Rectal smooth muscle tissue (tissue), 1 donor: Measurements from ENCODE around the gene C1QB.
"Not testable (repeated sequence)": the region's sequence is repeated elsewhere in the genome, so short reads cannot be mapped to it uniquely, and the experiment has no call there.

Source experiments
- H3K27ac ChIP-seq: one replicate; pipeline ENCODE4 v1.7.0; 2013; ENCODE audit warnings: low read depth, low read length, inconsistent platforms
- H3K27me3 ChIP-seq: one replicate; pipeline ENCODE4 v1.7.0; 2013; ENCODE audit warnings: low read length; ENCODE audit not compliant: control insufficient read depth, insufficient read depth
- H3K36me3 ChIP-seq: one replicate; pipeline ENCODE4 v1.7.0; 2013; ENCODE audit warnings: low read length; ENCODE audit not compliant: control insufficient read depth, insufficient read depth
- H3K4me1 ChIP-seq: one replicate; pipeline ENCODE4 v1.7.0; 2013; ENCODE audit warnings: low read length; ENCODE audit not compliant: control insufficient read depth, insufficient read depth
- H3K4me3 ChIP-seq: one replicate; pipeline ENCODE4 v1.7.0; 2013; ENCODE audit warnings: low read length
- H3K9ac ChIP-seq: one replicate; pipeline ENCODE4 v1.7.0; 2013; ENCODE audit warnings: low read length

The C1QB gene

GRCh38 chr1:22658385-22659163, 5.5 kb downstream of the C1QB start:
- Histone ChIP-seq H3K4me3 (no peak overlapping the region), H3K36me3 (no peaks in the 10 kb centered on the region), H3K27ac (no peak overlapping the region), H3K9ac (no peak overlapping the region), H3K27me3 (peaks cover 2% of the 10 kb centered on the region), H3K4me1 (no peaks in the 10 kb centered on the region)

- peaks cover 2% of the 10 kb centered on the region for H3K27me3 ChIP-seq
- H3K36me3 ChIP-seq, result no peaks in the 10 kb centered on the region
Observed at GRCh38 chr1:22660716-22661241, 7.7 kb downstream of the C1QB start.

DNA sequence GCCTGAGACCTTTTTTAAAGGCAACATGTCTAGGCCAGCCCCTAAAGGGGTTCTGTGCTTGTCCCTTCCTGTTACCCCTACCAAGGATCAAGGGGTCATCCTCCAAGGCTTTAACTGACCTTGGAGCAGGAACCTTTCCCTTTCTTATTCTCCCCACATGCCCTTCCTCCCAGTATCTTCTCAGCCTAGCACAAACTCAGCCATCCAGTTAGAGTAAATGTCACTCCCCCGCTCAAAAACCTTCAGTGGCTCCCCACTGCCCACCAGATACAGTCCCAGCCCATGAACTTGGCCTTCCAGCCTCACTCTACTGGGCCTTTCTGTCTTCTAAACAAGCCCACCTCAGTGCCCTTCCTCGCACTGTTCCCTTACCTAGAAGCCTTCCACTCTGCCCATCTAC, 8.8 kb downstream of the C1QB start:
- Histone ChIP-seq H3K27me3 (no peaks in the 10 kb centered on the region), H3K9ac (no peak overlapping the region), H3K27ac (no peak overlapping the region)

More at GRCh38 chr1:22660716-22661241, 7.7 kb downstream of the C1QB start:
- Histone ChIP-seq H3K4me1 (no peaks in the 10 kb centered on the region), H3K27ac (no peak overlapping the region), H3K4me3 (no peak overlapping the region), H3K9ac (no peak overlapping the region)

GRCh38 chr1:22662318-22662717, 9.3 kb downstream of the C1QB start:
- H3K4me3 ChIP-seq, result no peak overlapping the region
- H3K27me3 ChIP-seq, result no peaks in the 10 kb centered on the region
- H3K36me3 ChIP-seq, result no peaks in the 10 kb centered on the region
- H3K9ac ChIP-seq, result no peak overlapping the region
- no peaks in the 10 kb centered on the region for H3K4me1 ChIP-seq
- H3K27ac ChIP-seq, result no peak overlapping the region

More for the DNA sequence above, 8.8 kb downstream of the C1QB start:
- Histone ChIP-seq H3K4me1 (no peaks in the 10 kb centered on the region), H3K36me3 (no peaks in the 10 kb centered on the region), H3K4me3 (no peak overlapping the region)

DNA sequence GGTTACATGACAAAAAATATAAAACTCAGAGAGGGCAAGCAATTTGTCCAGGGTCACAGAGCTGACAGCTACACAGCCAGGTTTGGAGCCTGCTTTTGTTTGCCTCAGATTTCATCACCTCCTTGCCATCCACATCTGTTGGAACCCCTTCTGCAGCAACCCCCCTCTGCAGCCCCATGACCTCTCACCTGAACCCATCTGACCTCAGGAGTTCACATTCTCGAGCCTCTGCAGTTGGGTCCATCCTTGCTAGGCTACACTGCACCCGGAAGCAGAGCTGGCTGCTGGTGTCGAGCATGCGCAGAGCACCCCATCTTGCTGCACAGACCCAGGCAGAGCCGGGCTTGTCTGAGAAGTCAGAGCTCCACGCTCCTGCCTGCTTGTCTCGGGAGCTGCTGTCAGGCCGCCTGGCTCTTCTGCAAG, 10.0 kb downstream of the C1QB start:
- H3K9ac ChIP-seq, result no peak overlapping the region
- H3K4me3 ChIP-seq, result no peak overlapping the region
- no peak overlapping the region for H3K27ac ChIP-seq
- no peaks in the 10 kb centered on the region for H3K4me1 ChIP-seq
- H3K36me3 ChIP-seq, result no peaks in the 10 kb centered on the region
- H3K27me3 ChIP-seq, result no peaks in the 10 kb centered on the region

DNA sequence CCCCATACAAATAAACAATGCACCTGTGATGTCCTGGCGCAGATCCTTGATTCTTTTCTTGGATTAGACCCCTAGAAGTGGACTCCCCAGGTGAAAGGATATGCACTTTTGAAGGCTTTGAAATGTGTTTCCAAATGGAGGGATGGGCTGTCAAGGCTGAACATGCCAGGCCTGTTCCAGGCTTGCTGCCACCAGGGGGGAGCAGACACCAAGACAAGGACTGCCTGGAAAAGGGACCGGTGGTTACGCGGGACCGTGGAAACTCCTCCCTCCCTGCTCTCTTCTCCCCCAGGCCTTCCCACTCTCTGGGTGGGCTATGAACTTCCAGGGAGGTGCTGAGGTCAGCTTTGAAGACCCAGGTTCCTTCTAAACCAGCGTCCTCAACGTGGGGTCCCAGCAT, 12.7 kb downstream of the C1QB start:
- no peaks in the 10 kb centered on the region for H3K27me3 ChIP-seq
- no peak overlapping the region for H3K9ac ChIP-seq
- no peaks in the 10 kb centered on the region for H3K36me3 ChIP-seq
- H3K27ac ChIP-seq, result no peak overlapping the region
- H3K4me3 ChIP-seq, result no peak overlapping the region
- H3K4me1 ChIP-seq, result no peaks in the 10 kb centered on the region

- no peaks in the 10 kb centered on the region for H3K4me1 ChIP-seq
- H3K4me3 ChIP-seq, result no peak overlapping the region
- H3K9ac ChIP-seq, result no peak overlapping the region
- no peak overlapping the region for H3K27ac ChIP-seq
- H3K36me3 ChIP-seq, result no peaks in the 10 kb centered on the region
- H3K27me3 ChIP-seq, result no peaks in the 10 kb centered on the region
Observed at GRCh38 chr1:22666412-22666811, 13.4 kb downstream of the C1QB start.

- H3K27me3 ChIP-seq, H3K36me3 ChIP-seq, H3K4me3 ChIP-seq, H3K9ac ChIP-seq, H3K4me1 ChIP-seq, H3K27ac ChIP-seq: not testable (repeated sequence)
Observed at GRCh38 chr1:22668840-22669239, 15.8 kb downstream of the C1QB start.

DNA sequence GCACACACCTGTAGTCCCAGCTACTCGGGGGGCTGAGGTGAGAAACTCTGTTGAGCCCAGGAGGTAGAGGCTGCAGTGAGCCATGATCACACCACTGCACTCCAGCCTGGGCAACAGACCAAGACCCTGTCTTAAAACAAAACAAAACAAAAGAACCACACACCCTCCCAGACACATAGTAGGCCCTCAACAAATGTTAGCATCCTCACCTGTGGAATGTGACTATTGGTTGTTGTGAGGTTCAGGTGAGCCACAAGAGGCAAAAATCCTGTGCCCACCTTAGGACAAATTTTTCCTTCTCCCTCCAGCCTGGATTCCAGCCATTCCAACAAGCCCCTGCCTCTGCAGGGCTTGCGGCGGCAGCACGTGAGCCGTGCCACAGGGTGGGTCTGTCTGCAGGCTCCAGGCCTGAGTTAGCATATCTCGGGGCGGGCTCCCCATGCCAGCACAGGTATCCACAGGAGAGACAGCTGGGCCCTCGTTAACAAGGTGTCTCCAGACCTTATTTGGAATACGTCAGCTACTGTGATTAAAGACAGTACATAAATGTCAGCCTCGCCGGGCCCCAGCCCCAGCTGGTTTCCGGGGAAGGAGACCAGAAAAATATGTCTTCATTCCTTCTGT, 17.4 kb downstream of the C1QB start:
- H3K4me1 ChIP-seq, result no peaks in the 10 kb centered on the region
- H3K9ac ChIP-seq, result no peak overlapping the region
- no peaks in the 10 kb centered on the region for H3K36me3 ChIP-seq
- no peak overlapping the region for H3K4me3 ChIP-seq
- H3K27me3 ChIP-seq, result peaks cover 2% of the 10 kb centered on the region
- no peak overlapping the region for H3K27ac ChIP-seq

- Histone ChIP-seq H3K4me3 (no peak overlapping the region), H3K27me3 (peaks cover 2% of the 10 kb centered on the region), H3K9ac (no peak overlapping the region), H3K4me1 (no peaks in the 10 kb centered on the region), H3K36me3 (no peaks in the 10 kb centered on the region), H3K27ac (no peak overlapping the region)
Observed at GRCh38 chr1:22671999-22672398, 19.0 kb downstream of the C1QB start.

DNA sequence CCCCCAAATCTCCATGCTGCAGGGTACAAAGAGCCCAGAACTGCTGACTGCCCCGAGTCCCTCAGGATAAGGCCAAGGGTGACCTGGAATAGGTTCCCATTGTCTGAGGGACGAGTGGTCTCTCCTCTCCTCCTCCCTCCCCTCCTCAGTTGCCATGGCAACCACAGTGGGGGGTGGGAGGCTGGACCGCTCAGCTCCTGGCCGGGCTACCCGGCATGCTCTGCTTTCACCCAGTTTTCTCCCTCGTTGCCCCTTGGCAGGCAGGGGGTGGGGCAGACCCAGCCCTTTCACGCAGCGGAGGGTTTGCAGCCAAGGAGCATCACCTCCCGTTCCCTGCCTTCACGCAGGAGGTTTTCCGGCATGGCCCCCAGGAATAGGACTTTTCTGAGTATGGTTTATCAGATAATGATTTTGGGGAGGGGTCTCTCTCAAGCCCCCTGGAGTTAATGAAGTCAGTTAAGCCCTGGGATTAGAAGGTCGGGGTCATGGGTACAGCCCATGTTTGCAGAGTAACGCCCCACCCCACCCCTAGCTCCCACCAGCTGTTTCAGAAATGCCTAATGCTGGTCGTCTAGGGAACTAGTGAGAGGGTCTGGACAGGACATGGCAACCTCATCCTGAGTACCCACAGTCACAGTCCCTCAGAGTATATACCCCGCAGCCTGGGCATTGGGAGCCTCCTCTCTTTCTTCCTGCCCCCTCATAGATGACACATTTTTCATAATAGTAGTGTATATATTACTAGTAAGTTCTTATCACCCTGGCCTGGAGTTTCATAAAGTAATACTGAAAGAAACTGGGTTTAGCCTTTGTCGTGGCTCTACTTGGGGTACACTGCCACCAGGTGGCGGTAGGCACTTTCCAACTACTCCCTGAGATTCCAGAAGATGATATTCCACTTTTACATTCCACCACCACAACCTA, 20.7 kb downstream of the C1QB start:
- H3K4me3 ChIP-seq, result no peak overlapping the region
- H3K36me3 ChIP-seq, result no peaks in the 10 kb centered on the region
- H3K27ac ChIP-seq, result no peak overlapping the region
- H3K27me3 ChIP-seq, result peaks cover 2% of the 10 kb centered on the region
- H3K9ac ChIP-seq, result no peak overlapping the region
- H3K4me1 ChIP-seq, result no peaks in the 10 kb centered on the region

DNA sequence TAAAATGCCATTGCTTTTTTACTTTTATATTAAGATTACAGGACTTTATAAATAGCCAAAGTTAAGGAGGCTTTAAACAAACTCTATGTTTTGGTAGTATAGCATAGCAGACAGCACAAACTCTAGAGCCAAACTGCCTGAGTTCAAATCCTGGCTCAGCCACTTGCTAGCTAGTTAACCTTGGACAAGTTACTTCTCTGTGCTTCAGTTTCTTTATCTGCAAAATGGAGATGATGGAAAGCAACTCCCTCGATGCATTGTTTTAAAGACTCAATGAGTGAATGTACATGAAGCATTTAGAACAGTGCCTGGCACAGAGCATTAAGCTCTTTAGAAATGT, 21.3 kb downstream of the C1QB start:
- H3K27ac ChIP-seq, result no peak overlapping the region
- H3K27me3 ChIP-seq, result peaks cover 2% of the 10 kb centered on the region
- H3K36me3 ChIP-seq, result no peaks in the 10 kb centered on the region
- H3K9ac ChIP-seq, result no peak overlapping the region
- no peaks in the 10 kb centered on the region for H3K4me1 ChIP-seq
- no peak overlapping the region for H3K4me3 ChIP-seq
